Measurements from ENCODE around the gene MS4A13. TPM values are rescaled to one million over a fixed set of nuclear protein-coding genes. Genes with fewer than 3 reads are reported as not detected.
A peak's percentile ranks its signal among the peaks of the same experiment; 100 is the strongest.
"Not testable (repeated sequence)": the region's sequence is repeated elsewhere in the genome, so short reads cannot be mapped to it uniquely, and the experiment has no call there.

Gene MS4A13
- total RNA-seq, 1 donor from 2014 or later = not detected

GRCh38 chr11:60513496-60514460 is 1.4 kb upstream of the MS4A13 start:
- H3K27me3 ChIP-seq (ENCODE audit: control insufficient read depth, insufficient read depth, low read length) = no peaks in the 10 kb centered on the region
- no peak for FAIRE-seq
- H3K36me3 ChIP-seq (ENCODE audit: control insufficient read depth, insufficient read depth, low read length) = no peaks in the 10 kb centered on the region
- no peak for TF ChIP-seq CTCF (IDR thresholded peaks at IDR 0.05; ENCODE audit: insufficient read depth, low read length, severe bottlenecking)
- no peak overlapping the region for H3K4me3 ChIP-seq (ENCODE audit: low read depth, low read length)
- no peak for DNase-seq (ENCODE audit: low read depth)

GRCh38 chr11:60528465-60528864 is 13.3 kb downstream of the MS4A13 start:
- Histone ChIP-seq H3K4me3 (ENCODE audit: low read depth, low read length) (no peak overlapping the region), H3K27me3 (ENCODE audit: control insufficient read depth, insufficient read depth, low read length) (no peaks in the 10 kb centered on the region), H3K36me3 (ENCODE audit: control insufficient read depth, insufficient read depth, low read length) (no peaks in the 10 kb centered on the region)
- DNase-seq (ENCODE audit: low read depth) = no peak
- no peak for TF ChIP-seq CTCF (IDR thresholded peaks at IDR 0.05; ENCODE audit: insufficient read depth, low read length, severe bottlenecking)
- no peak for FAIRE-seq

- TF ChIP-seq CTCF (IDR thresholded peaks at IDR 0.05; ENCODE audit: insufficient read depth, low read length, severe bottlenecking) = no peak
- H3K4me3 ChIP-seq (ENCODE audit: low read depth, low read length) = no peak overlapping the region
- FAIRE-seq (no peak), DNase-seq (ENCODE audit: low read depth) (no peak)
- H3K27me3 ChIP-seq (ENCODE audit: control insufficient read depth, insufficient read depth, low read length) = no peaks in the 10 kb centered on the region
- no peaks in the 10 kb centered on the region for H3K36me3 ChIP-seq (ENCODE audit: control insufficient read depth, insufficient read depth, low read length)
Measured at GRCh38 chr11:60528934-60529333, 13.7 kb downstream of the MS4A13 start.

DNA sequence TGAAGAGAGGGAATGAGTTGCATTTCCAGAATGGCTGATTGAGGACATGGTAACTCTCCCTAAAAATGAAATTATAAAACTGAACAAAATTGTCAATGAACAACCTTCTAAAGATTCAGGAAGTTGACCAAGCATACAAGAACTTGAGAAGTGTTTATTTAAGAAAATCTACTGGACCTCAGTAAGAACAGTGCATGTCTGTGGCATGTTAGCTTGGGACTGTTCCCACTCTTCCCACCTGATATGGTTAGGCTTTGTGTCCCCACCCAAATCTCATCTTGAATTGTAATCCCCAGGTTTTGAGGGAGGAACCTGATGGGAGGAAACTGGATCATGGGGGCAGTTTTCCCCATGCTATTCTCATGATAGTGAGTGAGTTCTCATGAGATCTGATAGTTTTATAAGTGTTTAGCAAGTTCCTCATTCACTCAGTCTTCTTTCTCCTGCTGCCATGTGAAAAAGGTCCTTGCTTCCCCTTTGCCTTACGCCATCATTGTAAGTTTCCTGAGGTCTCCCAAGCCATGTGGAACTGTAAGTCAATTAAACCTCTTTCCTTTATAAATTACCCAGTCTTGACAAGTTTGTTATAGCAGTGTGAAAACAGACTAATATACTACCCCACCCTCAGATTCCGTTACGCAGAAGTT is 15.4 kb downstream of the MS4A13 start:
- Histone ChIP-seq H3K36me3 (ENCODE audit: control insufficient read depth, insufficient read depth, low read length) (no peaks in the 10 kb centered on the region), H3K27me3 (ENCODE audit: control insufficient read depth, insufficient read depth, low read length) (no peaks in the 10 kb centered on the region), H3K4me3 (ENCODE audit: low read depth, low read length) (no peak overlapping the region)
- FAIRE-seq (no peak), DNase-seq (ENCODE audit: low read depth) (no peak)
- no peak for TF ChIP-seq CTCF (IDR thresholded peaks at IDR 0.05; ENCODE audit: insufficient read depth, low read length, severe bottlenecking)

DNA sequence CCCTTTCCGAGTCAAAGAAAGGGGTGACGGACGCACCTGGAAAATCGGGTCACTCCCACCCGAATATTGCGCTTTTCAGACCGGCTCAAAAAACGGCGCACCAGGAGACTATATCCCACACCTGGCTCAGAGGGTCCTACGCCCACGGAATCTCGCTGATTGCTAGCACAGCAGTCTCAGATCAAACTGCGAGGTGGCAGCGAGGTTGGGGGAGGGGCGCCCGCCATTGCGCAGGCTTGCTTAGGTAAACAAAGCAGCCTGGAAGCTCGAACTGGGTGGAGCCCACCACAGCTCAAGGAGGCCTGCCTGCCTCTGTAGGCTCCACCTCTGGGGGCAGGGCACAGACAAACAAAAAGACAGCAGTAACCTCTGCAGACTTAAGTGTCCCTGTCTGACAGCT is 17.2 kb downstream of the MS4A13 start:
- H3K4me3 ChIP-seq (ENCODE audit: low read depth, low read length); H3K27me3 ChIP-seq (ENCODE audit: control insufficient read depth, insufficient read depth, low read length); FAIRE-seq; H3K36me3 ChIP-seq (ENCODE audit: control insufficient read depth, insufficient read depth, low read length); DNase-seq (ENCODE audit: low read depth): not testable (repeated sequence)

GRCh38 chr11:60538627-60539026 is 23.4 kb downstream of the MS4A13 start:
- DNase-seq (ENCODE audit: low read depth); H3K36me3 ChIP-seq (ENCODE audit: control insufficient read depth, insufficient read depth, low read length); H3K4me3 ChIP-seq (ENCODE audit: low read depth, low read length); H3K27me3 ChIP-seq (ENCODE audit: control insufficient read depth, insufficient read depth, low read length): not testable (repeated sequence)
- FAIRE-seq = peak; percentile 91
